OCI-LY7 (cell line): Measurements from ENCODE around the gene IGFBP2. TPM values are rescaled to one million over a fixed set of nuclear protein-coding genes. Genes with fewer than 3 reads are reported as not detected.

Experiments
- BruUV-seq: library from RNA; stranded (reverse); fragments of 400-500 nt; replicated peaks from 2 replicates; lab custom pipeline; 2021; lab: Mats Ljungman, UMichigan
- CTCF ChIA-PET: fragments of 300-600 bp; sonication (Branson Sonifier 250); formaldehyde crosslinking; loops from one replicate; lab custom pipeline; 2022; ENCODE audit warnings: antibody characterized with exemption; ENCODE audit not compliant: unreplicated experiment; lab: Charles Lee
- POLR2A ChIA-PET: fragments of 300-600 bp; sonication (Branson Sonifier 250); formaldehyde crosslinking; loops from one replicate; lab custom pipeline; 2022; ENCODE audit warnings: antibody characterized with exemption; lab: Charles Lee
- DNase-seq: peaks from one replicate; pipeline ENCODE4 v3.0.0-alpha.2; 2015; ENCODE audit warnings: low spot score
- H2AFZ ChIP-seq: fragments of 200-600 bp; sonication (generic), shearing (Covaris generic); 2 replicates; pipeline ENCODE4 v1.6.1; 2014; ENCODE audit warnings: mild to moderate bottlenecking, antibody characterized with exemption, low read length, moderate library complexity
- H3K27ac ChIP-seq: fragments of 200-600 bp; sonication (generic); 2 replicates; pipeline ENCODE4 v1.5.1; 2014; ENCODE audit warnings: mixed run types, low read depth, mild to moderate bottlenecking, moderate library complexity, low read length, inconsistent platforms; ENCODE audit not compliant: poor library complexity, severe bottlenecking
- H3K36me3 ChIP-seq: fragments of 200-600 bp; sonication (generic); 2 replicates; pipeline ENCODE4 v1.6.1; 2014; ENCODE audit warnings: mild to moderate bottlenecking, antibody characterized with exemption, low read length, moderate library complexity, mixed read lengths; ENCODE audit not compliant: insufficient read depth
- H3K4me1 ChIP-seq: fragments of 200-600 bp; sonication (generic); 2 replicates; pipeline ENCODE4 v1.5.1; 2014; ENCODE audit warnings: mild to moderate bottlenecking, low read length; ENCODE audit not compliant: insufficient read depth, poor library complexity, severe bottlenecking
- H3K4me2 ChIP-seq: fragments of 200-600 bp; sonication (generic); 2 replicates; pipeline ENCODE4 v1.6.1; 2014; ENCODE audit warnings: mild to moderate bottlenecking, low read length
- H3K4me3 ChIP-seq: fragments of 200-600 bp; sonication (generic); 2 replicates; pipeline ENCODE4 v1.5.1; 2014; ENCODE audit warnings: mild to moderate bottlenecking, low read depth, low read length; ENCODE audit not compliant: poor library complexity, severe bottlenecking
- H3K79me2 ChIP-seq: fragments of 200-600 bp; sonication (generic); 2 replicates; pipeline ENCODE4 v1.6.1; 2016; ENCODE audit warnings: low read depth, mild to moderate bottlenecking, low read length, moderate library complexity, mixed read lengths; ENCODE audit not compliant: insufficient read depth
- H3K9me2 ChIP-seq: fragments of 200-600 bp; sonication (generic); 2 replicates; pipeline ENCODE4 v1.6.1; 2016; ENCODE audit warnings: mild to moderate bottlenecking, low read length, mixed read lengths; ENCODE audit not compliant: insufficient read depth
- H3K9me3 ChIP-seq: fragments of 200-600 bp; sonication (generic); 2 replicates; pipeline ENCODE4 v1.6.1; 2014; ENCODE audit warnings: mild to moderate bottlenecking, mixed run types, low read length, mixed read lengths
- H4K20me1 ChIP-seq: fragments of 200-600 bp; sonication (generic); 2 replicates; pipeline ENCODE4 v1.6.1; 2014; ENCODE audit warnings: mild to moderate bottlenecking, antibody characterized with exemption, low read length, moderate library complexity, mixed read lengths; ENCODE audit not compliant: insufficient read depth
- EZH2phosphoT487 ChIP-seq: fragments of 200-600 bp; sonication (generic); IDR thresholded peaks from 2 replicates; pipeline ENCODE4 v1.6.1; 2018; ENCODE audit warnings: low read depth, borderline replicate concordance, mild to moderate bottlenecking, mixed run types, antibody characterized with exemption, low read length, moderate library complexity, mixed read lengths
- intact Hi-C: fragments of 100-400 bp; cut with micrococcal nuclease; formaldehyde crosslinking; loops from one replicate; pipeline ENCODE4 v1.10.0; 2022; ENCODE audit not compliant: unreplicated experiment
- total RNA-seq, 2 experiments: library from RNA; depleted of rRNA in 1 of 2; stranded (reverse); fragments of >200 nt in 1 of 2; shearing (Covaris generic) in 1 of 2; gene quantifications; 2 replicates each; pipeline ENCODE4 v1.2.3, GENCODE V29; 2014 to 2022
- TF ChIP-seq, protein P1 (sequence below): fragments of 200-600 bp; sonication (generic); conservative IDR thresholded peaks from 2 replicates; pipeline ENCODE4 v1.5.1; 2014; ENCODE audit warnings: mild to moderate bottlenecking, antibody characterized with exemption, low read length, moderate library complexity, mixed read lengths

IGFBP2 gene
- total RNA-seq, 2 experiments from 2014 or later: 0.66 TPM; not detected in 1

DNA sequence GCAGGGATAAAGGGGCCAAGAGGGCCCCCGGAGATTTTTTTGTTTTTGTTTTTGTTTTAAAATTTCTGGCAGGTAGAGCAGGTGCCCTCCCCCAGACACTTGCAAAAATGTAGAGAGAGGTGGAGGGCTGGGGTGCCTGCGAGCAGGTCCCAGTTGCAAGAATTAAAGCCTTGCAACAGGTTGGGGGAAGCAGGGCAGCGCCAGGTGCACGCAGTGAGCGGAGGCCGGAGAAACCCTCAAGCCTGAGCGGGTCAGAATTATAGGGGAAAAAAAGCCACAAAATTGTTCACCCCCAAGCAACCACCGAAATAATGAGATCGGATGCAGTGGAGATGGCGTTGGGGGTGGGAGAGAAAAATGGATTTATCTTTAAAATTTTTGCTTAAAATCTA is 61.6 kb downstream of the IGFBP2 start:
- no peaks in the 10 kb centered on the region for H3K9me3 ChIP-seq
- intact Hi-C loops: loop anchor here (5.0 kb wide), 1 partner anchor 817 kb away; no protein-coding TSS in a partner anchor
- H3K4me2 ChIP-seq: no peak overlapping the region
- no peak overlapping the region for H3K27ac ChIP-seq
- no peak for TF ChIP-seq EZH2phosphoT487
- TF ChIP-seq, protein P1, sequence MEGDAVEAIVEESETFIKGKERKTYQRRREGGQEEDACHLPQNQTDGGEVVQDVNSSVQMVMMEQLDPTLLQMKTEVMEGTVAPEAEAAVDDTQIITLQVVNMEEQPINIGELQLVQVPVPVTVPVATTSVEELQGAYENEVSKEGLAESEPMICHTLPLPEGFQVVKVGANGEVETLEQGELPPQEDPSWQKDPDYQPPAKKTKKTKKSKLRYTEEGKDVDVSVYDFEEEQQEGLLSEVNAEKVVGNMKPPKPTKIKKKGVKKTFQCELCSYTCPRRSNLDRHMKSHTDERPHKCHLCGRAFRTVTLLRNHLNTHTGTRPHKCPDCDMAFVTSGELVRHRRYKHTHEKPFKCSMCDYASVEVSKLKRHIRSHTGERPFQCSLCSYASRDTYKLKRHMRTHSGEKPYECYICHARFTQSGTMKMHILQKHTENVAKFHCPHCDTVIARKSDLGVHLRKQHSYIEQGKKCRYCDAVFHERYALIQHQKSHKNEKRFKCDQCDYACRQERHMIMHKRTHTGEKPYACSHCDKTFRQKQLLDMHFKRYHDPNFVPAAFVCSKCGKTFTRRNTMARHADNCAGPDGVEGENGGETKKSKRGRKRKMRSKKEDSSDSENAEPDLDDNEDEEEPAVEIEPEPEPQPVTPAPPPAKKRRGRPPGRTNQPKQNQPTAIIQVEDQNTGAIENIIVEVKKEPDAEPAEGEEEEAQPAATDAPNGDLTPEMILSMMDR: no peak
- H3K4me3 ChIP-seq: no peak overlapping the region
- ChIA-PET POLR2A (interaction anchor here (0.6 to 0.7 kb wide), 2 partner anchors 165 to 1430 kb away, joined by 3 to 7 read pairs; no protein-coding TSS in a partner anchor), CTCF (interaction anchor here (0.6 to 0.7 kb wide), 2 partner anchors 844 to 1036 kb away, joined by 3 to 4 read pairs; no protein-coding TSS in a partner anchor)
- H3K79me2 ChIP-seq: no peaks in the 10 kb centered on the region
- H2AFZ ChIP-seq: no peak overlapping the region
- no peak for DNase-seq
- no peaks in the 10 kb centered on the region for H3K4me1 ChIP-seq
- H3K9me2 ChIP-seq: no peaks in the 10 kb centered on the region
- no peaks in the 10 kb centered on the region for H3K36me3 ChIP-seq
- no TSS peak for BruUV-seq
- no peaks in the 10 kb centered on the region for H4K20me1 ChIP-seq

DNA sequence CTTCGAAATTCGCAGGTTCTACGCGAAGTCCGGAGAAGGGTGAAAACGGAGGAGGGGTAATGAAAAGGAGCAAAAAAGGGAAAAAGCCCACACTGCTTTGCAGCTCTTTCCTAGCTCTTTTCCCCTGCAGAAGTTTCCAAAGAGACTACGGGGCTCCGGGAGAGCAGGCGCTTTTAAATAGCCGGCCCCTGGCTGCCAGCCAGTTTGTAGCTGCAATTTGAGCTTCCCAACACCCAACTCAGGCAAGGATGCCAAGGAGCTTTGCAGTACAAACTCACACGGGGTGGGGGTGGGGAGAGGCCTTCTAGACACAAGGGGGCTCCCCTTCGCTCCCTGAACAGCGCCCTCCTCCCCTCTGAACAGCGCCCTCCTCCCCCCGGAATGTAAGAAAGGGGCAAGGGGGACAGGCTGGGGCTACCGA is 62.2 kb downstream of the IGFBP2 start, which contains the start of gene IGFBP5:
IGFBP5 (minus strand) TSS at position 149 of the 421 bp plus-strand sequence. CDS start 774 bp downstream, outside the sequence.
- no peak for DNase-seq
- CTCF ChIA-PET: interaction anchor here (0.6 to 0.7 kb wide), 2 partner anchors 843 to 1036 kb away, joined by 3 to 4 read pairs; no protein-coding TSS in a partner anchor
- intact Hi-C loops: loop anchor here (5.0 kb wide), 1 partner anchor 817 kb away; no protein-coding TSS in a partner anchor
- BruUV-seq: no TSS peak
- Histone ChIP-seq H2AFZ (no peak within 1 kb of the TSS), H3K79me2 (no peaks in the 10 kb centered on the region), H3K36me3 (no peaks in the 10 kb centered on the region), H3K4me1 (no peaks in the 10 kb centered on the region), H3K4me2 (no peak within 1 kb of the TSS), H3K4me3 (no peak within 1 kb of the TSS), H3K9me3 (no peaks in the 10 kb centered on the region), H4K20me1 (no peaks in the 10 kb centered on the region), H3K27ac (no peak within 1 kb of the TSS), H3K9me2 (no peaks in the 10 kb centered on the region)
- TF ChIP-seq, protein P1: no peak
- no peak for TF ChIP-seq EZH2phosphoT487
- POLR2A ChIA-PET: interaction anchor here (0.7 kb wide), 1 partner anchor 1431 kb away, joined by 7 read pairs; no protein-coding TSS in a partner anchor

DNA sequence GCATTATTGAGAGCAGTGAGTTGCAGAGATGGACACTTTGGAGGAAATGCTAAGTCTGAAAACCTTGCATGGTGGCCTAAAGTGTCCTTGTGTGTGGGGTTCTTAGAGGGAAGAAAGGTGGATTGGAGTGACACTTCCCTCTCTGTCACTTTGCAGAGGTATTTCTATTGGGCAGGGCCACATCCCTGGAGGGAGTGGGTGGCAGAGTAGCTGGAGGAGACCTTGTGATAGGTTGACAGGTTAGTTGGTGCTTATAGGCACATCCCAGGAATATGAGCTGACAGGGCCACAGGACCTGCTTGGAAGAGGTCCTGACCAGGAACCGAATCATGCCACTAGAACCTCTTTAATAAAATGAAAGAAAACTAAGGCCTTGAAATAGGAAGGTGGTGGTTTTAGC is 63.1 kb downstream of the IGFBP2 start:
- TF ChIP-seq EZH2phosphoT487: no peak
- TF ChIP-seq, protein P1: no peak
- no peak overlapping the region for H2AFZ ChIP-seq
- no peaks in the 10 kb centered on the region for H3K79me2 ChIP-seq
- H3K4me2 ChIP-seq: no peak overlapping the region
- no peaks in the 10 kb centered on the region for H3K9me3 ChIP-seq
- H3K4me1 ChIP-seq: no peaks in the 10 kb centered on the region
- H3K36me3 ChIP-seq: no peaks in the 10 kb centered on the region
- intact Hi-C loops: loop anchor here (5.0 kb wide), 1 partner anchor 816 kb away; no protein-coding TSS in a partner anchor
- H4K20me1 ChIP-seq: no peaks in the 10 kb centered on the region
- no peak overlapping the region for H3K27ac ChIP-seq
- DNase-seq: no peak
- POLR2A ChIA-PET: no interaction called here
- H3K4me3 ChIP-seq: no peak overlapping the region
- BruUV-seq: no TSS peak
- CTCF ChIA-PET: no interaction called here
- H3K9me2 ChIP-seq: no peaks in the 10 kb centered on the region
